ENCODE data around the gene RBPJ. TPM values are rescaled to one million over a fixed set of nuclear protein-coding genes. Genes with fewer than 3 reads are reported as not detected.

RBPJ gene
- total RNA-seq, 1 donor from 2014 or later, result 121 TPM

DNA sequence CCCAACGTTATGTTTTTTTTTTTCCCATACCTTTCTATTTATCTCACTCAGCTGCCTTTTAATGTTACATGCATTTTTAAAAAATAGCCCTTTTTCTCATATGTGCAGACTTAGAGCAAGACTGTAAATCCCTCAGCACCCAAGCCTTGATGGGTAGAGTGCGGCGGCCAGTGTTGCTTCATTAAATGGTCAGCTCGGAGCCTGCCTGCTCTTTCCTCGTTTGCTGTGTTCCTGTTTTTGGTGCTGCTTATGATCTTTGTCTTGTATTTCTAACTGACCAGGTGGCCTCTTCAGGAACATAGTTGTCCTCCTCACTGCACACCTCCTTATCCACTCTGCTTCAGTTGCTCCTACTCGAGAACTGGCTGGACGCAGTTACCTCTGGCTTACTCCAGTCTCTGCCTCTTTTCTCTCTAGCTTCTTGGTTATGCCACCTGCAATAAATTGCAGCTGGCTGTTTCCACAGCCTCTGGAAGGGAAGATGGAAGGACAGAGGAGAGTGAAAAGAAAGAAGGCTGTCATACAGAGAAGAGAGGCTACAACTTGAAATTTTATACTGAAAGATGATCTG is 10.7 kb downstream of the RBPJ start:
- Mint-ChIP-seq H3K9me3 (ENCODE audit: unreplicated experiment) (peaks cover 1% of the 10 kb centered on the region), H3K4me1 (ENCODE audit: low read depth, unreplicated experiment) (peaks cover 24% of the 10 kb centered on the region)
- TF ChIP-seq, protein P1, sequence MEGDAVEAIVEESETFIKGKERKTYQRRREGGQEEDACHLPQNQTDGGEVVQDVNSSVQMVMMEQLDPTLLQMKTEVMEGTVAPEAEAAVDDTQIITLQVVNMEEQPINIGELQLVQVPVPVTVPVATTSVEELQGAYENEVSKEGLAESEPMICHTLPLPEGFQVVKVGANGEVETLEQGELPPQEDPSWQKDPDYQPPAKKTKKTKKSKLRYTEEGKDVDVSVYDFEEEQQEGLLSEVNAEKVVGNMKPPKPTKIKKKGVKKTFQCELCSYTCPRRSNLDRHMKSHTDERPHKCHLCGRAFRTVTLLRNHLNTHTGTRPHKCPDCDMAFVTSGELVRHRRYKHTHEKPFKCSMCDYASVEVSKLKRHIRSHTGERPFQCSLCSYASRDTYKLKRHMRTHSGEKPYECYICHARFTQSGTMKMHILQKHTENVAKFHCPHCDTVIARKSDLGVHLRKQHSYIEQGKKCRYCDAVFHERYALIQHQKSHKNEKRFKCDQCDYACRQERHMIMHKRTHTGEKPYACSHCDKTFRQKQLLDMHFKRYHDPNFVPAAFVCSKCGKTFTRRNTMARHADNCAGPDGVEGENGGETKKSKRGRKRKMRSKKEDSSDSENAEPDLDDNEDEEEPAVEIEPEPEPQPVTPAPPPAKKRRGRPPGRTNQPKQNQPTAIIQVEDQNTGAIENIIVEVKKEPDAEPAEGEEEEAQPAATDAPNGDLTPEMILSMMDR (IDR thresholded peaks at IDR 0.05; ENCODE audit: partially characterized antibody, unreplicated experiment), result no peak

DNA sequence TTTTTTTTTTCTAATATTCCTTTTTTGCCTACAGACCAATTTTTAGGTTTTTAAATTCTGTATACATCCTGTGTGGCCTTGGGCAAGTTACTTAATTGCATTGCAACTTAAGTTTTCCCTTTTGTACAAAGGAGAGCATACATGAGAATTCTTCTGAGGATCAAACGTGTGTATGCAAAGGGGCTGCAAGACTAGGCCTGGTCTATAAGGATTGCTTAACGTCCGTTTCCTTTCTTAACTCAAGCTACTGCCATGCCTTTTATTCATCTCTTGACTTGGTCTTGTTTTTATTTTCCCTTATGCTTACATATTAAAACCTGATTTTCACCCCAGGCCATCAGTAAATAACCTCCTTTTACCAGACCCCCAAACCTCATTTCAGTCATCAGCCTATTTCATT is 13.6 kb downstream of the RBPJ start:
- TF ChIP-seq, protein P1 (IDR thresholded peaks at IDR 0.05; ENCODE audit: partially characterized antibody, unreplicated experiment), result no peak
- Mint-ChIP-seq H3K36me3 (ENCODE audit: unreplicated experiment) (no peaks in the 10 kb centered on the region), H3K4me1 (ENCODE audit: low read depth, unreplicated experiment) (peaks cover 21% of the 10 kb centered on the region), H3K27me3 (ENCODE audit: unreplicated experiment) (no peaks in the 10 kb centered on the region), H3K27ac (ENCODE audit: unreplicated experiment) (no peak overlapping the region), H3K9me3 (ENCODE audit: unreplicated experiment) (peaks cover 1% of the 10 kb centered on the region), H3K4me3 (ENCODE audit: unreplicated experiment) (no peak overlapping the region)
- no peak for DNase-seq

More for the DNA sequence above, 10.7 kb downstream of the RBPJ start:
- H3K27ac Mint-ChIP-seq (ENCODE audit: unreplicated experiment), result peak overlapping the region; percentile 31
- peak overlapping the region; percentile 37 for H3K4me3 Mint-ChIP-seq (ENCODE audit: unreplicated experiment)
- H3K27me3 Mint-ChIP-seq (ENCODE audit: unreplicated experiment), result no peaks in the 10 kb centered on the region
- DNase-seq, result no peak
- H3K36me3 Mint-ChIP-seq (ENCODE audit: unreplicated experiment), result no peaks in the 10 kb centered on the region

DNA sequence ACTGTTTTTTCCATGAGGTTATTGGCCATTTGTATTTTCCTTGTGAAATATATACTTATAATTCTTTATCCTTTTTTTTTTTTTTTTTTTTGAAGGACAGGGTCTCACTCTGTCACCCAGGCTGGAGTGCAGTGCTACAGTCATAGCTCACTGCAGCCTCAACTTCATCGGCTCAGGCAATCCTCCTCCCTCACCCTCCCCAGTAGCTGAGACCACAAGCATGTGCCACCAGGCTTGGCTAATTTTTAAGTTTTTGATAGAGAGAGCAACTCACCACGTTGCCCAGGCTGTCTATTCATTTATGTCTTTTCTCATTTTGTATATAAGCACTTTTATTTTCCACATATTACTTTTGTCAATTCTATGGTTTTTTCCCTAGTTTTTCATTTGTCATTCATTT is 16.8 kb downstream of the RBPJ start:
- Mint-ChIP-seq H3K27me3 (ENCODE audit: unreplicated experiment) (no peaks in the 10 kb centered on the region), H3K4me3 (ENCODE audit: unreplicated experiment) (no peak overlapping the region), H3K36me3 (ENCODE audit: unreplicated experiment) (no peaks in the 10 kb centered on the region), H3K4me1 (ENCODE audit: low read depth, unreplicated experiment) (peaks cover 18% of the 10 kb centered on the region), H3K9me3 (ENCODE audit: unreplicated experiment) (no peaks in the 10 kb centered on the region), H3K27ac (ENCODE audit: unreplicated experiment) (no peak overlapping the region)
- DNase-seq, result no peak
- TF ChIP-seq, protein P1 (IDR thresholded peaks at IDR 0.05; ENCODE audit: partially characterized antibody, unreplicated experiment), result no peak

DNA sequence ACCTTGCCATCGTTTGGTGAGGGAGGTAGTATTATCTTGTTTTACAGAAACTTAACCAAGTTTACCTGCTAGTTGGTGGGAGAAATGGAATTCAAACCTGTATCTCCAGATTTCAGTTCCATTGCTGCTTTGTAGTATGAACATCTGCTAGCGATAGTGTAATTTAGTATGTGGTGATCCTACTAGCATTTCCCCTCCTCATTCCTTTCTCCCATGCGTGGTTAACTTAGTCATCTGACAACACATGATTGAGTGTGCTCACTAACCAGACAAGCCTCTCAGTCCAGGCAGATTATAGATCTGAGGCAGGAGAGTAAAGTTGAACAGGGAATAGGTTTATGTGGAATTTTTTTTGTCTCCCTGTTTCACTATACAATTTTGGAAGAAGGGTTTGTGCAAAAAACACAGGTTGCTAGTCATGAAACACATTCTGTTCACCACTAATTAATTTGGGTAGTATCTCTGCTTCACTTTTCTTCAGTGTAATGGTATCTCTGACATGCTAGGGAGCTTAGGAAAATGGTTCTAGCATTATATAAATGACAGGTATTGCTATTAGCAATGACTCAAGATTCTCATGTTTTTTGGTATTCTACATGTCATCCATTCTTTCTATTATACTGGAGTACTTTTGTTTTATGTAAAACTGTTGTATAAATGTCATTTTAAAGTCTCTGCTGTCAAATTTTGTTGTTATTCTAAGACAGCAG is 21.7 kb downstream of the RBPJ start:
- H3K36me3 Mint-ChIP-seq (ENCODE audit: unreplicated experiment), result no peaks in the 10 kb centered on the region
- H3K4me1 Mint-ChIP-seq (ENCODE audit: low read depth, unreplicated experiment), result peaks cover 29% of the 10 kb centered on the region
- no peak overlapping the region for H3K4me3 Mint-ChIP-seq (ENCODE audit: unreplicated experiment)
- peaks cover 2% of the 10 kb centered on the region for H3K27me3 Mint-ChIP-seq (ENCODE audit: unreplicated experiment)
- TF ChIP-seq, protein P1 (IDR thresholded peaks at IDR 0.05; ENCODE audit: partially characterized antibody, unreplicated experiment), result no peak
- H3K27ac Mint-ChIP-seq (ENCODE audit: unreplicated experiment), result no peak overlapping the region
- peaks cover 1% of the 10 kb centered on the region for H3K9me3 Mint-ChIP-seq (ENCODE audit: unreplicated experiment)
- no peak for DNase-seq

DNA sequence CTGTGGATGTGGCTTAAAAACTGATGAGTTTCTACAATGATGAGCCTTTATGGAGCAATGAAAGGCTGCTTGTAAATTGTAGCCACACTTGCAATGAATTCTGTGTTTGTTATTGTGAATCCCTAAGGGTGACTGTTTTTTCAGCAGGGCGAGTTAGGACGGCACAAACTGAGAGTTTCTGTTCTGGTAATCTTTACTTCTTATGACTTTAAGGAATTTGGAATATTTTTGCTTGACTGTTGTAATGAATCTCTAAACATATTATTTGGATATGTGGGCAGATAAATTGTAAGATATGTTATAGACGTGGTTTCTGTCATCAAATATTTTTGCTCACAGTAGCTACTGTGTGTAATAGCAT is 22.2 kb downstream of the RBPJ start:
- Mint-ChIP-seq H3K27me3 (ENCODE audit: unreplicated experiment) (peaks cover 2% of the 10 kb centered on the region), H3K4me3 (ENCODE audit: unreplicated experiment) (no peak overlapping the region), H3K9me3 (ENCODE audit: unreplicated experiment) (peaks cover 2% of the 10 kb centered on the region), H3K27ac (ENCODE audit: unreplicated experiment) (no peak overlapping the region), H3K4me1 (ENCODE audit: low read depth, unreplicated experiment) (peaks cover 29% of the 10 kb centered on the region), H3K36me3 (ENCODE audit: unreplicated experiment) (no peaks in the 10 kb centered on the region)
- TF ChIP-seq, protein P1 (IDR thresholded peaks at IDR 0.05; ENCODE audit: partially characterized antibody, unreplicated experiment), result no peak
- DNase-seq, result no peak

Data from glutamatergic neuron (in vitro differentiated cells).